Measurements from ENCODE around the gene SETD7.
A peak's percentile ranks its signal among the peaks of the same experiment; 100 is the strongest.
"Not testable (repeated sequence)": the region's sequence is repeated elsewhere in the genome, so short reads cannot be mapped to it uniquely, and the experiment has no call there.

The SETD7 gene

GRCh38 chr4:139461022-139461628, 94.9 kb downstream of the SETD7 start:
- no peak for DNase-seq

- DNase-seq: no peak
Observed at GRCh38 chr4:139460565-139460964, 95.5 kb downstream of the SETD7 start.

DNA sequence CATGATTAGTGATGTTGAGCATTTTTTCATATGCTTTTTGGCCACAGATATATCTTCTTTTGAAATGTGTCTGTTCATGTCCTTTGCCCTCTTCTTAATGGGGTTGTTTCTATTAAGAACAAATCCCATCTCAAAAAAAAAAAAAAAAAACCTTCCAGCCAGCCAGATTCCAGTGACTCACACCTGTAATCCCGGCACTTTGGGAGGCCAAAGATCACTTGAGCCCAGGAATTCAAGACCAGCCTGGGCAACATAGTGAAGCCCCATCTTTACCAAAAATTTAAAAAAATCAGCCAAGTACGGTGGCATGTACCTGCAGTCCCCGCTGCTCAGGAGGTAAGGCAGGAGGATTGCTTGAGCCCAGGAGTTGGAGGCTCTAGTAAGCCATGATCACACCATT, 97.0 kb downstream of the SETD7 start:
- no peak for DNase-seq

GRCh38 chr4:139458543-139458942, 97.5 kb downstream of the SETD7 start:
- DNase-seq: no peak

GRCh38 chr4:139457318-139457717, 98.7 kb downstream of the SETD7 start:
- DNase-seq: no peak

DNA sequence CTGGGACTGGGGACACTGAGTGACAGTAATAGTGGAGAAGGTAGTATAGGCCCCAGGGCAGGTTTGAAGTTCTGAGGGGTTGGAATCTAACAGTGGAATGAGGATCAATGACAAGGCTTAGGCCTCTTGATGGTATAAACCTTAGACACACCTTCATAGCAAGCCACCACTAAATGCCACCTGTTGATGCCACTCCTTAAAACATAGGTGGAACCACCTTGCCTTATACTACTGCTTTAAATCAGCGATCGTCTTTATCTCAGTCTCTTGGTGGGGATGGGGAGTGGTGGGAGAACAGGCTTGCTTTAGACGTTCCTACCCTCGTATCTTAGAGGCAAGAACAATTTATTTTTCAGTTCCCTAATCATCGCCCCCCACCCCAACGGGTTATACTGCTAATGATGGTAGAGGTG, 100.9 kb downstream of the SETD7 start:
- DNase-seq: no peak

DNA sequence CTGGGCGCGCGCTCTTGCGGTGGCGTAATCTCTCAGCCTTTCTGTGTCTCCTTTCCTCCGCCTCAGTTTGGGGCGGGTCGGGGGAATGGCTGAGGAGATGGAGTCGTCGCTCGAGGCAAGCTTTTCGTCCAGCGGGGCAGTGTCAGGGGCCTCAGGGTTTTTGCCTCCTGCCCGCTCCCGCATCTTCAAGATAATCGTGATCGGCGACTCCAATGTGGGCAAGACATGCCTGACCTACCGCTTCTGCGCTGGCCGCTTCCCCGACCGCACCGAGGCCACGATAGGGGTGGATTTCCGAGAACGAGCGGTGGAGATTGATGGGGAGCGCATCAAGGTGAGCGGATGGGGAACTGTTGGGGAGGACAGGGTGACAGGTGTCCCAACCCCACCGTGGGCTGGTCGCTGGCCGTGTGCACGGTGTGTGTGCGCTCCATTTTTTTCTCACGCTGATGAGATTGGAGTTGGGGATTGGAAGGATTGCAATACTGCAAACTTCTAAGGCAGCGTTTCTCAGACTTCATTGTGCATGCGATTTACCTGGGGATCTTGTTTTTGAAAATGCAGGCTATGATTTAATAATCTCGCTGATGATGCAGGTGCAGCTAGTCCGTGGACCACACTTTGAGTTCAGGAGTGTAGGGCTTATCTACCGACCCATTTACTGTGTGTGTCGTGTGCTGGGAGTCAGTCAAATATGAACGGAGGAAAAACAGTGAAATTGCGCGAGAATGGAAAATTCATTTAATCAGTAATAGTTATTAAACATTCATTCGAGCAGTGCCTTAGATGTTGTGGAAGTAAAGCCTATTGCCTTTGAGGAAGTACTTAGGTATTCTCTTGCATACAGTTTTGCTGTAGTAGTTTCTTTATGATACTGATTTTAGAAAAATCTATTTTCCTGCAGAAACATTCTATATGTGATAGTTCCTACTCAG, 101.6 kb downstream of the SETD7 start, which contains the start of gene RAB33B:
Gene RAB33B (plus strand): TSS at position 11 of the 935 bp plus-strand sequence. CDS start 75 bp downstream, at position 86.
- DNase-seq: no peak

GRCh38 chr4:139453371-139454110, 102.5 kb downstream of the SETD7 start:
- DNase-seq: peak; percentile 97

- DNase-seq: peak; percentile 88
Observed at GRCh38 chr4:139453041-139453370, 103.0 kb downstream of the SETD7 start.

- no peak for DNase-seq
Observed at GRCh38 chr4:139451997-139452396, 104.0 kb downstream of the SETD7 start.

DNA sequence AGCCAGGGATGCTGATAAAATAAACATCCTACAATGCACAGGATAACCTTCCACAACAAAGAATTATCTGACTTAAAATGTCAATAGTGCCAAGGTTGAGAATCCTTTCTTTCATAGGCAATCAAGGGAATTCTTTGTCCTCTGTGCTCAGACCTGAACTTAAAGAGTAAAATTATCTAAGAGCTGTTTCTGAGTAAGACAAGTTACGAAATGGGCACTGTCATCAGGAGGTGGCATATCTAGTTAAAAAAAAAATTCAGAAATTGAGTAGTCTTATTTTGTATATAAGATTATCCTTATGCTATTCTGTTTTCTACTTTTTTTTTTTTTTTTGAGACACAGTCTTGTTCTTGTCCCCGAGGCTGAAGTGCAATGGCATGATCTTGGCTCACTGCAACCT, 105.4 kb downstream of the SETD7 start:
- no peak for DNase-seq

GRCh38 chr4:139447078-139447477, 108.9 kb downstream of the SETD7 start:
- DNase-seq: not testable (repeated sequence)
